ENCODE results near the gene CYP46A1.

CYP46A1 gene

GRCh38 chr14:99744199-99744872 is 60.2 kb downstream of the CYP46A1 start:
- no peak for DNase-seq (ENCODE audit: low read depth)

- no peak for DNase-seq (ENCODE audit: low read depth)
Observed at GRCh38 chr14:99744873-99745224, 60.8 kb downstream of the CYP46A1 start.

GRCh38 chr14:99745307-99745951 is 61.3 kb downstream of the CYP46A1 start:
- no peak for DNase-seq (ENCODE audit: low read depth)

GRCh38 chr14:99747167-99747566 is 63.1 kb downstream of the CYP46A1 start:
- DNase-seq (ENCODE audit: low read depth), result no peak

GRCh38 chr14:99747582-99748330 is 63.7 kb downstream of the CYP46A1 start:
- no peak for DNase-seq (ENCODE audit: low read depth)

GRCh38 chr14:99748529-99748928 is 64.4 kb downstream of the CYP46A1 start:
- no peak for DNase-seq (ENCODE audit: low read depth)

GRCh38 chr14:99749142-99749541 is 65.0 kb downstream of the CYP46A1 start:
- DNase-seq (ENCODE audit: low read depth), result no peak

- DNase-seq (ENCODE audit: low read depth), result no peak
Observed at GRCh38 chr14:99749763-99750715, 65.9 kb downstream of the CYP46A1 start.

- DNase-seq (ENCODE audit: low read depth), result no peak
Observed at GRCh38 chr14:99750746-99751450, 66.8 kb downstream of the CYP46A1 start.

GRCh38 chr14:99751539-99752485 is 67.7 kb downstream of the CYP46A1 start:
- no peak for DNase-seq (ENCODE audit: low read depth)

- no peak for DNase-seq (ENCODE audit: low read depth)
Observed at GRCh38 chr14:99752486-99753121, 68.5 kb downstream of the CYP46A1 start.

- no peak for DNase-seq (ENCODE audit: low read depth)
Observed at GRCh38 chr14:99753225-99754140, 69.4 kb downstream of the CYP46A1 start.

GRCh38 chr14:99754141-99755067 is 70.3 kb downstream of the CYP46A1 start:
- no peak for DNase-seq (ENCODE audit: low read depth)

GRCh38 chr14:99755068-99755405 is 70.9 kb downstream of the CYP46A1 start:
- DNase-seq (ENCODE audit: low read depth), result no peak

GRCh38 chr14:99755629-99756603 is 71.8 kb downstream of the CYP46A1 start:
- no peak for DNase-seq (ENCODE audit: low read depth)

- no peak for DNase-seq (ENCODE audit: low read depth)
Observed at GRCh38 chr14:99756796-99757195, 72.7 kb downstream of the CYP46A1 start.
